A549 (cell line): ENCODE results near the gene DIAPH1. TPM values are rescaled to one million over a fixed set of nuclear protein-coding genes. Genes with fewer than 3 reads are reported as not detected.
A peak's percentile ranks its signal among the peaks of the same experiment; 100 is the strongest.

ENCODE experiments used
- ATAC-seq, 2 experiments: fragments of 200-7000 bp in 1 of 2; fragments of >200 bp in 1 of 2; cut with Nextera tagmentation in 1 of 2; cut with Tn5 transposase in 1 of 2; 3 replicates each; pipeline versions ENCODE4 v1.8.0 to v1.9.1; 2018 to 2020; ENCODE audit warnings: mild to moderate bottlenecking in 1 of 2, moderate library complexity in 1 of 2
- CTCF ChIA-PET: fragments of 300-600 bp; sonication (Branson Sonifier 250); formaldehyde crosslinking; extraction: SDS; loops from one replicate; lab custom pipeline; 2021; ENCODE audit warnings: antibody characterized with exemption, inconsistent platforms; lab: Yijun Ruan, JAX
- POLR2A ChIA-PET: fragments of 350-600 bp; formaldehyde crosslinking; extraction: SDS; loops from one replicate; lab custom pipeline; 2021; ENCODE audit warnings: antibody characterized with exemption, inconsistent platforms; lab: Yijun Ruan, JAX
- DNase-seq, 2 experiments: peaks; one replicate each; pipeline versions ENCODE4 v3.0.0 to v3.0.0-alpha.2; 2011 to 2016; ENCODE audit warnings: low read depth in 1 of 2, low spot score in 1 of 2
- FAIRE-seq: peaks from 2 replicates; lab custom pipeline; 2011; peaks lifted over from hg19 to GRCh38; lab: Jason Lieb, UNC
- H3K27ac ChIP-seq, 2 experiments: fragments of >200 bp; sonication (Bioruptor Twin); formaldehyde crosslinking; 3 replicates each; pipeline ENCODE4 v1.5.1; 2016 to 2017
- H3K4me1 ChIP-seq: fragments of >200 bp; sonication (Bioruptor Twin); formaldehyde crosslinking; 3 replicates; pipeline ENCODE4 v1.6.1; 2016
- H3K4me2 ChIP-seq: fragments of >200 bp; sonication (Bioruptor Twin); formaldehyde crosslinking; 3 replicates; pipeline ENCODE4 v1.6.1; 2016
- H3K4me3 ChIP-seq: fragments of >200 bp; sonication (Bioruptor Twin); formaldehyde crosslinking; 3 replicates; pipeline ENCODE4 v1.5.1; 2016
- H3K9me3 ChIP-seq: fragments of >200 bp; sonication (Bioruptor Twin); formaldehyde crosslinking; 3 replicates; pipeline ENCODE4 v1.6.1; 2016
- CEBPB ChIP-seq, 2 experiments: fragments of >200 bp in 1 of 2; sonication (Bioruptor Twin) in 1 of 2; formaldehyde crosslinking in 1 of 2; IDR thresholded peaks; 2 replicates each; pipeline ENCODE4 v1.6.1; 2012 to 2016
- CHD2 ChIP-seq: fragments of 150-350 bp; IDR thresholded peaks from 2 replicates; pipeline ENCODE4 v1.6.1; 2014; ENCODE audit warnings: low read length; ENCODE audit not compliant: partially characterized antibody
- EHF ChIP-seq: fragments of 250-450 bp; sonication (Bioruptor Pico); IDR thresholded peaks from 2 replicates; pipeline ENCODE4 v1.5.0; 2020; ENCODE audit warnings: mild to moderate bottlenecking
- ESRRA ChIP-seq: fragments of 150-350 bp; IDR thresholded peaks from 2 replicates; pipeline ENCODE4 v1.6.1; 2014; ENCODE audit warnings: mild to moderate bottlenecking, low read length, borderline replicate concordance
- FOXS1 ChIP-seq: fragments of 250-450 bp; sonication (Bioruptor Pico); IDR thresholded peaks from 2 replicates; pipeline ENCODE4 v1.5.0; 2020; ENCODE audit warnings: mild to moderate bottlenecking, moderate library complexity
- HDAC2 ChIP-seq: fragments of 200-600 bp; sonication (generic); IDR thresholded peaks from 2 replicates; pipeline ENCODE4 v1.6.1; 2016
- JUN ChIP-seq, 2 experiments: fragments of >200 bp; sonication (Bioruptor Twin); formaldehyde crosslinking; IDR thresholded peaks; 2 replicates in 1 of 2; 3 replicates in 1 of 2; pipeline ENCODE4 v1.6.1; 2016 to 2017
- MAZ ChIP-seq: fragments of 150-350 bp; IDR thresholded peaks from 2 replicates; pipeline ENCODE4 v1.6.1; 2014; ENCODE audit warnings: antibody characterized with exemption, low read depth, low read length, borderline replicate concordance
- NR3C1 ChIP-seq: fragments of >200 bp; sonication (Bioruptor Twin); formaldehyde crosslinking; IDR thresholded peaks from 3 replicates; pipeline ENCODE4 v1.6.1; 2017
- PHF8 ChIP-seq: fragments of 200-600 bp; sonication (generic); IDR thresholded peaks from 2 replicates; pipeline ENCODE4 v1.6.1; 2016; ENCODE audit warnings: low read depth, mild to moderate bottlenecking, antibody characterized with exemption, moderate library complexity, borderline replicate concordance
- POLR2A ChIP-seq: IDR thresholded peaks from 2 replicates; pipeline ENCODE4 v1.6.1; 2012; ENCODE audit warnings: mild to moderate bottlenecking, low read length
- POLR2AphosphoS2 ChIP-seq: conservative IDR thresholded peaks from 2 replicates; pipeline ENCODE4 v1.6.1; 2012; ENCODE audit warnings: low read length, improper control_type of control experiment, inconsistent platforms
- RAD21 ChIP-seq, 2 experiments: fragments of >200 bp in 1 of 2; sonication (Bioruptor Twin) in 1 of 2; formaldehyde crosslinking in 1 of 2; IDR thresholded peaks in 1 of 2; conservative IDR thresholded peaks in 1 of 2; 2 replicates in 1 of 2; 3 replicates in 1 of 2; pipeline ENCODE4 v1.6.1; 2012 to 2018; ENCODE audit warnings: inconsistent platforms in 1 of 2
- TP53 ChIP-seq: fragments of 250-450 bp; sonication (Bioruptor Pico); IDR thresholded peaks from 2 replicates; pipeline ENCODE4 v1.5.0; 2021; ENCODE audit warnings: mild to moderate bottlenecking, moderate library complexity
- ZSCAN20 ChIP-seq: fragments of 250-450 bp; sonication (Bioruptor Pico); IDR thresholded peaks from 2 replicates; pipeline ENCODE4 v1.8.0; 2022; ENCODE audit warnings: mild to moderate bottlenecking, moderate library complexity
- WGBS: methylation state at CpG from one replicate; pipeline ENCODE4 v1.1.6; 2017; ENCODE audit errors: missing lambda C conversion rate; 5-methylcytosine and 5-hydroxymethylcytosine counted together
- polyA plus RNA-seq, 4 experiments: library from polyadenylated mRNA; depleted of rRNA in 3 of 4; stranded (reverse); fragments of >200 nt; fragmentation: RNase III in 1 of 4; extraction: RNeasy Plus Mini Kit Qiagen cat#74134 plus additional on column Dnase treatment in 1 of 4; gene quantifications; 2 replicates in 3 of 4; 3 replicates in 1 of 4; pipeline ENCODE4 v1.2.3, GENCODE V29; 2011 to 2017
- TF ChIP-seq, protein P1 (sequence below): fragments of 250-450 bp; sonication (Bioruptor Pico); IDR thresholded peaks from 2 replicates; pipeline ENCODE4 v1.5.0; 2021; ENCODE audit warnings: mild to moderate bottlenecking, moderate library complexity, borderline replicate concordance
- TF ChIP-seq, protein P2 (sequence below): fragments of >200 bp; sonication (Bioruptor Twin); formaldehyde crosslinking; IDR thresholded peaks from 3 replicates; pipeline ENCODE4 v1.6.1; 2016
- TF ChIP-seq, protein P3 (sequence below): fragments of >200 bp; sonication (Bioruptor Twin); formaldehyde crosslinking; IDR thresholded peaks from 2 replicates; pipeline ENCODE4 v1.6.1; 2016
- TF ChIP-seq, protein P4 (sequence below): fragments of >200 bp; sonication (Bioruptor Twin); formaldehyde crosslinking; IDR thresholded peaks from 3 replicates; pipeline ENCODE4 v1.5.1; 2016

DIAPH1 gene
- polyA plus RNA-seq, 2 of the 4 experiments (the other 2 are of a cell fraction), result 53.4 to 59.8 TPM

DNA sequence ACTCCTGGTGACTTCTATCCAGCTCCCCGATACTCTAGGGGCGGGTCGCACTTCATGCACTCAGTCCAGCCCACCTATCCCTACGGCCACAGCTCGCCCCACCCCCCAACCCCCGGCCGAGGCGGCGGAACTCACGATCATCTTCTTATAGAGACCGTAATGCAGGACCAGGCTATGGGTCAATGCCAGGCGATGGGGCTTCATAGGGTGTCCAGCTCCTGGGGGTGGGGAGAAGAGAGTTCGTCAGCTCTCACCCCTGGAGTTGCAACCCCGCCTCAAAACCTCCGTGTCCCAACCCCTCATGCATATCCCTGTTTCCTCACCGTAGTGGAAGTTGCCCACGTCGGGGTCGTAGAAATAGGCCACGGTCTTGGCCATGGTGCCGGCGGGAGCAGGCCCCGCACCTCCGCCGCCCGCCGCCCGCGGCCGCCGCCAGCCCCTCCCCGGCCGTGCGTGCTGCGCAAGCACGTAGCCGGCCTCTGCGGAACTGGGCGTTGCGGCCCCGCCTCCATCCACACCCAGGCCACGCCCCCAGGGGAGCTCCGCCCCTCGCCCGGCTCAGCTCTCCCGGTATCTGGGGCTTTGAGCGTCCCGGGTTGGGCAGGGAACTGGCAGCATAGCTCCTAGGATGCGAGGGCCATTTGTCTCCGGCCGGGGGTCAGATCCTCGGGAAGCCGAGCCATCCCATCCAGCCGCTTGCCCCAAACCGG is 17.8 kb upstream of the DIAPH1 start, which contains the start of the genes HDAC3 and RELL2:
TSS of gene HDAC3 (minus strand) at position 437 of the 710 bp plus-strand sequence. CDS start at position 378, 59 bp downstream.
TSS of gene RELL2 (plus strand) at position 585 of the 710 bp plus-strand sequence. CDS start 1,229 bp downstream, outside the sequence.
- H3K4me1 ChIP-seq, result peaks cover 18% of the 10 kb centered on the region
- 0% methylated on average over 15 of the region's 55 CpGs for WGBS
- peak within 1 kb of the TSS; percentile 83 for H3K4me3 ChIP-seq
- peak within 1 kb of the TSS; percentile 85 to 92 for H3K27ac ChIP-seq
- CTCF ChIA-PET, result interaction anchor here (0.7 to 11.9 kb wide), 11 partner anchors 11 to 1062 kb away, joined by 3 to 170 read pairs (median 4); partner anchors contain the start of gene DIAPH1
- POLR2A ChIA-PET, result interaction anchor here (0.6 to 3.0 kb wide), 14 partner anchors 10 to 688 kb away, joined by 3 to 33 read pairs (median 4); partner anchors contain the start of genes DELE1, DIAPH1, FCHSD1 and GNPDA1
- peak; percentile 80 to 94 for ATAC-seq
- DNase-seq, result peak; percentile 90 to 93
- peak within 1 kb of the TSS; percentile 93 for H3K4me2 ChIP-seq
- FAIRE-seq, result no peak
- no peaks in the 10 kb centered on the region for H3K9me3 ChIP-seq
- peak; percentile 56 to 73; a peak in 3 of 5 replicates for TF ChIP-seq JUN (IDR thresholded peaks at IDR 0.05)
- peak; percentile 92 for TF ChIP-seq PHF8
- TF ChIP-seq POLR2A, result peak; percentile 94
- TF ChIP-seq RAD21 (conservative IDR thresholded peaks at IDR 0.05 in 1 of 2, IDR thresholded peaks at IDR 0.05 in 1 of 2), result no peak
- TF ChIP-seq MAZ, result no peak
- TF ChIP-seq, protein P1, sequence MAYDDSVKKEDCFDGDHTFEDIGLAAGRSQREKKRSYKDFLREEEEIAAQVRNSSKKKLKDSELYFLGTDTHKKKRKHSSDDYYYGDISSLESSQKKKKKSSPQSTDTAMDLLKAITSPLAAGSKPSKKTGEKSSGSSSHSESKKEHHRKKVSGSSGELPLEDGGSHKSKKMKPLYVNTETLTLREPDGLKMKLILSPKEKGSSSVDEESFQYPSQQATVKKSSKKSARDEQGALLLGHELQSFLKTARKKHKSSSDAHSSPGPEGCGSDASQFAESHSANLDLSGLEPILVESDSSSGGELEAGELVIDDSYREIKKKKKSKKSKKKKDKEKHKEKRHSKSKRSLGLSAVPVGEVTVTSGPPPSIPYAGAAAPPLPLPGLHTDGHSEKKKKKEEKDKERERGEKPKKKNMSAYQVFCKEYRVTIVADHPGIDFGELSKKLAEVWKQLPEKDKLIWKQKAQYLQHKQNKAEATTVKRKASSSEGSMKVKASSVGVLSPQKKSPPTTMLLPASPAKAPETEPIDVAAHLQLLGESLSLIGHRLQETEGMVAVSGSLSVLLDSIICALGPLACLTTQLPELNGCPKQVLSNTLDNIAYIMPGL (CRISPR knock-in tag), result no peak
- TF ChIP-seq, protein P2, sequence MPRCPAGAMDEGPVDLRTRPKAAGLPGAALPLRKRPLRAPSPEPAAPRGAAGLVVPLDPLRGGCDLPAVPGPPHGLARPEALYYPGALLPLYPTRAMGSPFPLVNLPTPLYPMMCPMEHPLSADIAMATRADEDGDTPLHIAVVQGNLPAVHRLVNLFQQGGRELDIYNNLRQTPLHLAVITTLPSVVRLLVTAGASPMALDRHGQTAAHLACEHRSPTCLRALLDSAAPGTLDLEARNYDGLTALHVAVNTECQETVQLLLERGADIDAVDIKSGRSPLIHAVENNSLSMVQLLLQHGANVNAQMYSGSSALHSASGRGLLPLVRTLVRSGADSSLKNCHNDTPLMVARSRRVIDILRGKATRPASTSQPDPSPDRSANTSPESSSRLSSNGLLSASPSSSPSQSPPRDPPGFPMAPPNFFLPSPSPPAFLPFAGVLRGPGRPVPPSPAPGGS, result peak; percentile 91; the same call in 2 of the 3 replicates

DNA sequence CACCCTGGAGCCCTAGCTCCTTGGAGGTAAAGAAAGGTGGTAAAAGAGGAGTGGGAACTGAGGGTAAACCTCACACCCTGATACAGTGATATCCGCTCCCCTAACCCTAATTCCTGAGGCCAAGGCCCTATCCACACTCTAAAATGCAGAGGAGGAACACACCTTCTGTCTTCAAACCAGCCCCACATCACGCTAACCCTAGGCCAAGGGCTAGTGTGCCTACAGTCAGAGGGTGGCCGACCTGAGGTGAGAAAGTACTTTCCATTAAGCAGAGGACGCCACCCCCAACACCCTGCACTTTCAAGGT is 17.3 kb upstream of the DIAPH1 start:
- TF ChIP-seq POLR2AphosphoS2 (no peak), NR3C1 (no peak), CHD2 (no peak), CEBPB (IDR thresholded peaks at IDR 0.05) (no peak), FOXS1 (no peak), ESRRA (no peak), ZSCAN20 (CRISPR knock-in tag) (no peak), HDAC2 (no peak), EHF (CRISPR knock-in tag) (no peak), TP53 (no peak), POLR2A (no peak)
- TF ChIP-seq, protein P3, sequence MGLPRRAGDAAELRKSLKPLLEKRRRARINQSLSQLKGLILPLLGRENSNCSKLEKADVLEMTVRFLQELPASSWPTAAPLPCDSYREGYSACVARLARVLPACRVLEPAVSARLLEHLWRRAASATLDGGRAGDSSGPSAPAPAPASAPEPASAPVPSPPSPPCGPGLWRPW, result no peak
- TF ChIP-seq, protein P4, sequence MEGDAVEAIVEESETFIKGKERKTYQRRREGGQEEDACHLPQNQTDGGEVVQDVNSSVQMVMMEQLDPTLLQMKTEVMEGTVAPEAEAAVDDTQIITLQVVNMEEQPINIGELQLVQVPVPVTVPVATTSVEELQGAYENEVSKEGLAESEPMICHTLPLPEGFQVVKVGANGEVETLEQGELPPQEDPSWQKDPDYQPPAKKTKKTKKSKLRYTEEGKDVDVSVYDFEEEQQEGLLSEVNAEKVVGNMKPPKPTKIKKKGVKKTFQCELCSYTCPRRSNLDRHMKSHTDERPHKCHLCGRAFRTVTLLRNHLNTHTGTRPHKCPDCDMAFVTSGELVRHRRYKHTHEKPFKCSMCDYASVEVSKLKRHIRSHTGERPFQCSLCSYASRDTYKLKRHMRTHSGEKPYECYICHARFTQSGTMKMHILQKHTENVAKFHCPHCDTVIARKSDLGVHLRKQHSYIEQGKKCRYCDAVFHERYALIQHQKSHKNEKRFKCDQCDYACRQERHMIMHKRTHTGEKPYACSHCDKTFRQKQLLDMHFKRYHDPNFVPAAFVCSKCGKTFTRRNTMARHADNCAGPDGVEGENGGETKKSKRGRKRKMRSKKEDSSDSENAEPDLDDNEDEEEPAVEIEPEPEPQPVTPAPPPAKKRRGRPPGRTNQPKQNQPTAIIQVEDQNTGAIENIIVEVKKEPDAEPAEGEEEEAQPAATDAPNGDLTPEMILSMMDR, result no peak
- ChIA-PET CTCF (interaction anchor here (0.9 to 11.9 kb wide), 8 partner anchors 12 to 1063 kb away, joined by 3 to 170 read pairs (median 6); partner anchors contain the start of gene DIAPH1), POLR2A (interaction anchor here (1.3 to 3.0 kb wide), 5 partner anchors 10 to 689 kb away, joined by 3 to 33 read pairs (median 14); partner anchors contain the start of genes DIAPH1, FCHSD1 and SPRY4)
- Histone ChIP-seq H3K27ac (peak overlapping the region; percentile 85 to 92), H3K4me2 (peak overlapping the region; percentile 93), H3K9me3 (no peaks in the 10 kb centered on the region), H3K4me1 (peaks cover 17% of the 10 kb centered on the region), H3K4me3 (peak overlapping the region; percentile 83)
- no peak for FAIRE-seq
- 2% methylated on average over 4 of the region's 4 CpGs for WGBS
- no peak for DNase-seq
- ATAC-seq, result peak in 1 of 2 experiments; percentile 5; a peak in 1 of 6 replicates
